Measurements from ENCODE around the gene ITPR1. TPM values are rescaled to one million over a fixed set of nuclear protein-coding genes. Genes with fewer than 3 reads are reported as not detected.

Gene ITPR1
- total and polyA plus RNA-seq, 4 donors: 3.7 to 39.4 (median 8.2) TPM

DNA sequence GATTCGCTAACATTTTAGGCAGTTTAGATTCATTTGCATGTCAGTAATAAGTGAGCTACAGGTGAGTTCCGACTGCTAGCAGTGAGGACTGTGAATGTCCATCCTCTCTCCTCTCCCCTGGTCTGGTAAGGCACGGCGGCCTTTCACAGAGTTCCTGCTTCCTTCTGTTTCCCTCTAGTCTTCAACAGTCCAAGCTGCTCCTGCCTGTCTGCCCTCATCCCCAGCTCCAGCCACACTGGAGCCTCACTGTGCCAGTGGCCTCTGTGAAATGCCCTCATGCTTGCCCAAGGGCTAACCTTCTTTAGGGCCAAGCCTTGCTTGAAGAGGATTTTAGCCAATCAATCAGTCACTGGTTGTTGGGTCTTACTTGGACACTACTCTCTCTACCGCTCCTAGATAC is 340.3 kb downstream of the ITPR1 start:
- Histone ChIP-seq H3K9ac (ENCODE audit: low read depth in 1 of 2, low read length in 2 of 2) (no peak overlapping the region), H3K4me3 (ENCODE audit: low read depth in 1 of 3, low read length in 3 of 3) (no peak overlapping the region), H3K36me3 (ENCODE audit: control insufficient read depth in 4 of 4, insufficient read depth in 3 of 4, low read depth in 1 of 4, low read length in 3 of 4) (peaks cover 0 to 1% (median 0%) of the 10 kb centered on the region in 4 donors), H3K27ac (ENCODE audit: low read depth in 1 of 2, low read length in 2 of 2) (no peak overlapping the region), H3K27me3 (ENCODE audit: control insufficient read depth in 4 of 4, insufficient read depth in 4 of 4, low read length in 3 of 4) (no peaks in the 10 kb centered on the region), H3K4me1 (ENCODE audit: control insufficient read depth in 4 of 4, insufficient read depth in 4 of 4, low read length in 3 of 4) (no peaks in the 10 kb centered on the region), H3K9me3 (ENCODE audit: control insufficient read depth in 4 of 4, low read length in 3 of 4) (no peaks in the 10 kb centered on the region)
- TF ChIP-seq SP1 (IDR thresholded peaks at IDR 0.05): no peak
- TF ChIP-seq, protein P1, sequence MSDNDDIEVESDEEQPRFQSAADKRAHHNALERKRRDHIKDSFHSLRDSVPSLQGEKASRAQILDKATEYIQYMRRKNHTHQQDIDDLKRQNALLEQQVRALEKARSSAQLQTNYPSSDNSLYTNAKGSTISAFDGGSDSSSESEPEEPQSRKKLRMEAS (IDR thresholded peaks at IDR 0.05): no peak
- TF ChIP-seq, protein P2, sequence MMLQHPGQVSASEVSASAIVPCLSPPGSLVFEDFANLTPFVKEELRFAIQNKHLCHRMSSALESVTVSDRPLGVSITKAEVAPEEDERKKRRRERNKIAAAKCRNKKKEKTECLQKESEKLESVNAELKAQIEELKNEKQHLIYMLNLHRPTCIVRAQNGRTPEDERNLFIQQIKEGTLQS (IDR thresholded peaks at IDR 0.05): no peak
- TF ChIP-seq FOXA2 (IDR thresholded peaks at IDR 0.05): no peak
- no peak for TF ChIP-seq YY1 (IDR thresholded peaks at IDR 0.05)
- TF ChIP-seq FOXA1 (IDR thresholded peaks at IDR 0.05): no peak
- WGBS: 97% methylated on average over 5 of the region's 5 CpGs
- DNase-seq (ENCODE audit: low spot score): no peak

DNA sequence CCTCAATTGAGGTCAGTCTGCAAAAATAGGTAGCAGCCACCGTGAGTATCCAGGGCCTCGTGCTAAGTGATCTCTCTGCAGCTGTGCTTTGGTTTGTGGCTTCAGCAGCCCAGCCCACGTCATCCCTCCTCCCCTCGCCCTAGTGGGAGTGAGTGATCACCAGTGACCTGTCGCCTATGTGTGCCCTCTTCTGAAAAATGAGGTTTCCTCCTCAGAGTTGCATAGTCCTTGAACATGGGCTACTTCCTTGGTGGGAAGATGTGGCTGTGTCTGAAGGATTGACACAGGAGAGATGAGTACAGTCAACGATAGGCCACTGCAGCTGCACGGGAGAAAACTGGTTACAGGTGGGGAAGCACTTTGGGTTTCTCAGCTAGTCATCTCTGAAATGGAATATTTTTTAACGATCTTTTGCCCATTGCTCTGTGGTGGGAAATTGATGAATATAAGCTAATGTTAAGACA is 341.3 kb downstream of the ITPR1 start:
- TF ChIP-seq HNF4G (IDR thresholded peaks at IDR 0.05) (no peak), RAD21 (IDR thresholded peaks at IDR 0.05) (no peak), YY1 (IDR thresholded peaks at IDR 0.05) (no peak), SP1 (IDR thresholded peaks at IDR 0.05) (no peak), HNF4A (conservative IDR thresholded peaks at IDR 0.05) (no peak), FOXA1 (IDR thresholded peaks at IDR 0.05) (no peak), JUND (IDR thresholded peaks at IDR 0.05) (no peak), GABPA (IDR thresholded peaks at IDR 0.05 in 1 of 2, conservative IDR thresholded peaks at IDR 0.05 in 1 of 2) (no peak), FOXA2 (IDR thresholded peaks at IDR 0.05) (no peak), TAF1 (conservative IDR thresholded peaks at IDR 0.05) (no peak), RXRA (IDR thresholded peaks at IDR 0.05) (no peak), NR2F2 (IDR thresholded peaks at IDR 0.05) (no peak), EGR1 (IDR thresholded peaks at IDR 0.05; ENCODE audit: low read depth in 2 of 2) (no peak)
- TF ChIP-seq, protein P1 (IDR thresholded peaks at IDR 0.05): no peak
- TF ChIP-seq, protein P3, sequence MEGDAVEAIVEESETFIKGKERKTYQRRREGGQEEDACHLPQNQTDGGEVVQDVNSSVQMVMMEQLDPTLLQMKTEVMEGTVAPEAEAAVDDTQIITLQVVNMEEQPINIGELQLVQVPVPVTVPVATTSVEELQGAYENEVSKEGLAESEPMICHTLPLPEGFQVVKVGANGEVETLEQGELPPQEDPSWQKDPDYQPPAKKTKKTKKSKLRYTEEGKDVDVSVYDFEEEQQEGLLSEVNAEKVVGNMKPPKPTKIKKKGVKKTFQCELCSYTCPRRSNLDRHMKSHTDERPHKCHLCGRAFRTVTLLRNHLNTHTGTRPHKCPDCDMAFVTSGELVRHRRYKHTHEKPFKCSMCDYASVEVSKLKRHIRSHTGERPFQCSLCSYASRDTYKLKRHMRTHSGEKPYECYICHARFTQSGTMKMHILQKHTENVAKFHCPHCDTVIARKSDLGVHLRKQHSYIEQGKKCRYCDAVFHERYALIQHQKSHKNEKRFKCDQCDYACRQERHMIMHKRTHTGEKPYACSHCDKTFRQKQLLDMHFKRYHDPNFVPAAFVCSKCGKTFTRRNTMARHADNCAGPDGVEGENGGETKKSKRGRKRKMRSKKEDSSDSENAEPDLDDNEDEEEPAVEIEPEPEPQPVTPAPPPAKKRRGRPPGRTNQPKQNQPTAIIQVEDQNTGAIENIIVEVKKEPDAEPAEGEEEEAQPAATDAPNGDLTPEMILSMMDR (IDR thresholded peaks at IDR 0.05; ENCODE audit: low read depth, low read length, missing input control): no peak
- TF ChIP-seq, protein P4, sequence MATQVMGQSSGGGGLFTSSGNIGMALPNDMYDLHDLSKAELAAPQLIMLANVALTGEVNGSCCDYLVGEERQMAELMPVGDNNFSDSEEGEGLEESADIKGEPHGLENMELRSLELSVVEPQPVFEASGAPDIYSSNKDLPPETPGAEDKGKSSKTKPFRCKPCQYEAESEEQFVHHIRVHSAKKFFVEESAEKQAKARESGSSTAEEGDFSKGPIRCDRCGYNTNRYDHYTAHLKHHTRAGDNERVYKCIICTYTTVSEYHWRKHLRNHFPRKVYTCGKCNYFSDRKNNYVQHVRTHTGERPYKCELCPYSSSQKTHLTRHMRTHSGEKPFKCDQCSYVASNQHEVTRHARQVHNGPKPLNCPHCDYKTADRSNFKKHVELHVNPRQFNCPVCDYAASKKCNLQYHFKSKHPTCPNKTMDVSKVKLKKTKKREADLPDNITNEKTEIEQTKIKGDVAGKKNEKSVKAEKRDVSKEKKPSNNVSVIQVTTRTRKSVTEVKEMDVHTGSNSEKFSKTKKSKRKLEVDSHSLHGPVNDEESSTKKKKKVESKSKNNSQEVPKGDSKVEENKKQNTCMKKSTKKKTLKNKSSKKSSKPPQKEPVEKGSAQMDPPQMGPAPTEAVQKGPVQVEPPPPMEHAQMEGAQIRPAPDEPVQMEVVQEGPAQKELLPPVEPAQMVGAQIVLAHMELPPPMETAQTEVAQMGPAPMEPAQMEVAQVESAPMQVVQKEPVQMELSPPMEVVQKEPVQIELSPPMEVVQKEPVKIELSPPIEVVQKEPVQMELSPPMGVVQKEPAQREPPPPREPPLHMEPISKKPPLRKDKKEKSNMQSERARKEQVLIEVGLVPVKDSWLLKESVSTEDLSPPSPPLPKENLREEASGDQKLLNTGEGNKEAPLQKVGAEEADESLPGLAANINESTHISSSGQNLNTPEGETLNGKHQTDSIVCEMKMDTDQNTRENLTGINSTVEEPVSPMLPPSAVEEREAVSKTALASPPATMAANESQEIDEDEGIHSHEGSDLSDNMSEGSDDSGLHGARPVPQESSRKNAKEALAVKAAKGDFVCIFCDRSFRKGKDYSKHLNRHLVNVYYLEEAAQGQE (IDR thresholded peaks at IDR 0.05): no peak
- TF ChIP-seq, protein P5, sequence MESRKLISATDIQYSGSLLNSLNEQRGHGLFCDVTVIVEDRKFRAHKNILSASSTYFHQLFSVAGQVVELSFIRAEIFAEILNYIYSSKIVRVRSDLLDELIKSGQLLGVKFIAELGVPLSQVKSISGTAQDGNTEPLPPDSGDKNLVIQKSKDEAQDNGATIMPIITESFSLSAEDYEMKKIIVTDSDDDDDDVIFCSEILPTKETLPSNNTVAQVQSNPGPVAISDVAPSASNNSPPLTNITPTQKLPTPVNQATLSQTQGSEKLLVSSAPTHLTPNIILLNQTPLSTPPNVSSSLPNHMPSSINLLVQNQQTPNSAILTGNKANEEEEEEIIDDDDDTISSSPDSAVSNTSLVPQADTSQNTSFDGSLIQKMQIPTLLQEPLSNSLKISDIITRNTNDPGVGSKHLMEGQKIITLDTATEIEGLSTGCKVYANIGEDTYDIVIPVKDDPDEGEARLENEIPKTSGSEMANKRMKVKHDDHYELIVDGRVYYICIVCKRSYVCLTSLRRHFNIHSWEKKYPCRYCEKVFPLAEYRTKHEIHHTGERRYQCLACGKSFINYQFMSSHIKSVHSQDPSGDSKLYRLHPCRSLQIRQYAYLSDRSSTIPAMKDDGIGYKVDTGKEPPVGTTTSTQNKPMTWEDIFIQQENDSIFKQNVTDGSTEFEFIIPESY (IDR thresholded peaks at IDR 0.05): no peak
- TF ChIP-seq, protein P2 (IDR thresholded peaks at IDR 0.05): no peak
- H3K9ac ChIP-seq (ENCODE audit: low read depth in 1 of 2, low read length in 2 of 2): no peak overlapping the region
- H3K27ac ChIP-seq (ENCODE audit: low read depth in 1 of 2, low read length in 2 of 2): no peak overlapping the region
- H3K4me1 ChIP-seq (ENCODE audit: control insufficient read depth in 4 of 4, insufficient read depth in 4 of 4, low read length in 3 of 4): no peaks in the 10 kb centered on the region
- H3K4me3 ChIP-seq (ENCODE audit: low read depth in 1 of 3, low read length in 3 of 3): no peak overlapping the region
- H3K9me3 ChIP-seq (ENCODE audit: control insufficient read depth in 4 of 4, low read length in 3 of 4): no peaks in the 10 kb centered on the region
- no peaks in the 10 kb centered on the region for H3K27me3 ChIP-seq (ENCODE audit: control insufficient read depth in 4 of 4, insufficient read depth in 4 of 4, low read length in 3 of 4)
- 82% methylated on average over 8 of the region's 8 CpGs for WGBS
- DNase-seq (ENCODE audit: low spot score): no peak
- H3K36me3 ChIP-seq (ENCODE audit: control insufficient read depth in 4 of 4, insufficient read depth in 3 of 4, low read depth in 1 of 4, low read length in 3 of 4): peaks cover 0 to 1% (median 0%) of the 10 kb centered on the region in 4 donors
